Activated B cell treated with CpG ODN at 0.5 μM for 24 hours (primary cell): ENCODE results near the gene FYN. TPM values are rescaled to one million over a fixed set of nuclear protein-coding genes. Genes with fewer than 3 reads are reported as not detected.

Experiments used
- ATAC-seq: fragments of 200-7000 bp; cut with Tn5 transposase; one replicate; pipeline ENCODE4 v1.10.0; 2021; ENCODE audit warnings: low read depth, mild to moderate bottlenecking, moderate library complexity
- CTCF ChIA-PET: fragments of 350-600 bp; sonication (Branson Sonifier 250); formaldehyde crosslinking; loops from one replicate; lab custom pipeline; 2021; ENCODE audit warnings: antibody characterized with exemption; lab: Charles Lee
- POLR2A ChIA-PET: fragments of 350-600 bp; sonication (Branson Sonifier 250); formaldehyde crosslinking; loops from one replicate; lab custom pipeline; 2021; ENCODE audit warnings: antibody characterized with exemption; lab: Charles Lee
- DNase-seq: peaks from one replicate; pipeline ENCODE4 v3.0.0; 2022
- H3K27ac Mint-ChIP-seq: one replicate; pipeline ENCODE4 v1.8.0; 2020; ENCODE audit warnings: mixed read lengths
- H3K27me3 Mint-ChIP-seq: one replicate; pipeline ENCODE4 v1.8.0; 2021; ENCODE audit warnings: mixed read lengths
- H3K36me3 Mint-ChIP-seq: one replicate; pipeline ENCODE4 v1.8.0; 2021; ENCODE audit warnings: low read depth, mixed read lengths
- H3K4me1 Mint-ChIP-seq: one replicate; pipeline ENCODE4 v1.8.0; 2021; ENCODE audit warnings: mixed read lengths
- H3K4me3 Mint-ChIP-seq: one replicate; pipeline ENCODE4 v1.8.0; 2020; ENCODE audit warnings: mild to moderate bottlenecking, mixed read lengths
- H3K9me3 Mint-ChIP-seq: one replicate; pipeline ENCODE4 v1.8.0; 2020; ENCODE audit warnings: mixed read lengths
- intact Hi-C: fragments of 100-400 bp; cut with micrococcal nuclease; formaldehyde crosslinking; loops from one replicate; pipeline ENCODE4 v1.15.1; 2024
- total RNA-seq: library from RNA; stranded (reverse); gene quantifications from 2 replicates; pipeline ENCODE4 v1.2.3, GENCODE V29; 2022
- TF ChIP-seq, protein P1 (sequence below): fragments of 200-600 bp; IDR thresholded peaks from one replicate; pipeline ENCODE4 v1.8.0; 2022; ENCODE audit warnings: antibody characterized with exemption, mild to moderate bottlenecking

The FYN gene
- total RNA-seq, 1 donor from 2014 or later, result 64.7 TPM

DNA sequence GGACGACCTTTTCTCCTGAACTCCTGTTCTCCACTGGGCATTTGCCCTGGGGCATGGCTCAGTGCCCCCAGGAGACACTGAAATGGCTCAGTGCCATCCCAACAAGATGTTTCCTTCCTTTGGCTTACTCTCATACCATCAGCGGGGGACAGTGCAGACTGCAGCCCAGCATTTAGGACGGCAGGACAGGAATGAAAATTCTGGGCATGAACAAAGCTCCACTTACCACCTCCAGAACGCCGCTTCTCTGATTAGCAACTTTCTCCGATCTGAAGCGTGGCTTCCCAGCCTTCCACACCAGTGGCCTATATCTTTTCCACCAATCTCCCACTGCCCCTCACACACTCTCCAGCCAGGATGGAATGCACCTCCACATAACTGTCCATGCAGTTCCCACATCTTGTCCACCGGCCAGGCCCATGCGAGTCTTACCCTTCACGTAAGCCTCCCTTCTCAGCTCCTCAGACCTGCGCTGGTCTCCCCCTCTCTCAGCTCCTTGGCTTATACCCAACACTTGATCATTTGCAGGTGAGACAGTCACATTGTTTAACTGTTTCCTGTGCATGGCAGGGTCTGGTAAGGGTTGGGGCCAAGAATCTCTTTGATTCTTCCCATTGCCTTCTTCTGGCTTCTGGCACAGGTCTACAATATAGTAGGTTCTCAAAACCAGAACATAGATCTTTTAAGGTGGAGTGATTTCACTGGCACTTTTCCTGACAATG, 114.5 kb downstream of the FYN start:
- Mint-ChIP-seq H3K27ac (peak overlapping the region; percentile 30), H3K4me1 (peaks cover 62% of the 10 kb centered on the region), H3K27me3 (no peaks in the 10 kb centered on the region), H3K36me3 (peaks cover 14% of the 10 kb centered on the region), H3K4me3 (no peak overlapping the region), H3K9me3 (no peaks in the 10 kb centered on the region)
- POLR2A ChIA-PET, result no interaction called here
- TF ChIP-seq, protein P1, sequence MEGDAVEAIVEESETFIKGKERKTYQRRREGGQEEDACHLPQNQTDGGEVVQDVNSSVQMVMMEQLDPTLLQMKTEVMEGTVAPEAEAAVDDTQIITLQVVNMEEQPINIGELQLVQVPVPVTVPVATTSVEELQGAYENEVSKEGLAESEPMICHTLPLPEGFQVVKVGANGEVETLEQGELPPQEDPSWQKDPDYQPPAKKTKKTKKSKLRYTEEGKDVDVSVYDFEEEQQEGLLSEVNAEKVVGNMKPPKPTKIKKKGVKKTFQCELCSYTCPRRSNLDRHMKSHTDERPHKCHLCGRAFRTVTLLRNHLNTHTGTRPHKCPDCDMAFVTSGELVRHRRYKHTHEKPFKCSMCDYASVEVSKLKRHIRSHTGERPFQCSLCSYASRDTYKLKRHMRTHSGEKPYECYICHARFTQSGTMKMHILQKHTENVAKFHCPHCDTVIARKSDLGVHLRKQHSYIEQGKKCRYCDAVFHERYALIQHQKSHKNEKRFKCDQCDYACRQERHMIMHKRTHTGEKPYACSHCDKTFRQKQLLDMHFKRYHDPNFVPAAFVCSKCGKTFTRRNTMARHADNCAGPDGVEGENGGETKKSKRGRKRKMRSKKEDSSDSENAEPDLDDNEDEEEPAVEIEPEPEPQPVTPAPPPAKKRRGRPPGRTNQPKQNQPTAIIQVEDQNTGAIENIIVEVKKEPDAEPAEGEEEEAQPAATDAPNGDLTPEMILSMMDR, result no peak
- DNase-seq (no peak), ATAC-seq (no peak)
- intact Hi-C loops, result no loop called here
- CTCF ChIA-PET, result no interaction called here

DNA sequence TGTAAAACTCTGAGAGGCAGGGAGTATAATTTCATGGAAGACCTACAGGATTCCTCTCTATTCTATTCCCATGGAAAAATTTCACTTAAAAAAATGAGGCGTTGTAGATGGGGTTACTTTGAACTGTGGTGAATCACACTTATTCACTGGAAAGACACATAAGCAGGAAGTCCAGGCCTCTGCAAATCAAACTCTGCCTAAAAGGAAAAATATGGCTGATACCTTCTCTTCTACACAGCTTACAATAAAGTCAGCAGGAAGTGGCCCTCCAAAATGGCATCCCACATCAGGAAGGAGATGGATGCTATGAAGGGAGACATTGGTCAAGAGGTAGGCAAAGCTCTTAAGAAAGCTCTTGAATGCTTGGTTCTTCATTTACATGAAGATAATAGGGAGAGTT, 115.9 kb downstream of the FYN start:
- no peak overlapping the region for H3K4me3 Mint-ChIP-seq
- peaks cover 17% of the 10 kb centered on the region for H3K36me3 Mint-ChIP-seq
- TF ChIP-seq, protein P1, result no peak
- no peaks in the 10 kb centered on the region for H3K9me3 Mint-ChIP-seq
- H3K27ac Mint-ChIP-seq, result no peak overlapping the region
- ChIA-PET CTCF (no interaction called here), POLR2A (no interaction called here)
- no peaks in the 10 kb centered on the region for H3K27me3 Mint-ChIP-seq
- intact Hi-C loops, result no loop called here
- no peak for DNase-seq
- no peak for ATAC-seq
- peaks cover 62% of the 10 kb centered on the region for H3K4me1 Mint-ChIP-seq

DNA sequence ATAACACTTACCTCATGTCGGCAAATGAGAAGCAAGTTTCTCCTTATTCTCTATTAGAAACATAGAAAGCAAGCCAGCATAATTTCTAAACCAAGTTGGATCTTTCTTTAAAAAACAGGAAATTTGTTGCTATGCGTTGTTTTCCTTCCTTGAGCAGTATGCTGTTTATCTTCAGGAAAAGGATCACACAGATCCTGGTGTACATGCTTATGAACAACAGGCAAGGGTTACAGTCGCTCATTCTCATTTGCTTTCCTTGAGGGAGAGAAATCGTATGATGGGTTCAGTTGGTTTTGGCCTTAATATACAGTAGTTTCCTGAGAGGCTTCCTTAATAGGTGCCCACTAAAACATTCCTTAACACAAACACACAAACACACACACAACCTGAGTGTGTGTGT, 118.8 kb downstream of the FYN start:
- no peak overlapping the region for H3K4me3 Mint-ChIP-seq
- H3K27ac Mint-ChIP-seq, result no peak overlapping the region
- H3K9me3 Mint-ChIP-seq, result no peaks in the 10 kb centered on the region
- peaks cover 11% of the 10 kb centered on the region for H3K36me3 Mint-ChIP-seq
- TF ChIP-seq, protein P1, result no peak
- intact Hi-C loops, result no loop called here
- H3K4me1 Mint-ChIP-seq, result peaks cover 61% of the 10 kb centered on the region
- ChIA-PET POLR2A (interaction anchor here (0.7 kb wide), 1 partner anchor 10 kb away, joined by 7 read pairs; no protein-coding TSS in a partner anchor), CTCF (no interaction called here)
- DNase-seq (no peak), ATAC-seq (no peak)
- no peaks in the 10 kb centered on the region for H3K27me3 Mint-ChIP-seq

DNA sequence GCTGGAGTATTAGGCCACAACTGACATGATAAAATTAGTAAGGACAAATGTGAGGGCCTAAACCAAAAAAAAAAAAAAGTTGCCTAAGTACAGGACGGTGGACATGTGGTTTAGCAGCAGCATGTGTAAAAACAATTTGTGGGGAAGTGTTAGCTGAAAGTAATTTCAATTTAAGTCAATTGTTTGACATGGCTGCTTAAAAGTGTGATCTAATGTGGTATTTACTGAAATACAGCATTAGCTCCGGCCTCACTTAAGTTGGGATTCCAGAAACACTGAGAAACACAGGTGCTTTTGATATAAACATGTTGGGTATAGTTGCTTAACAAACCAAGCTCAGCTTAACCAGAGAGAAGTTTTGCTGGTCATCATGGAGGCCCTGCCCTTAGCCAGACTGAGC, 119.7 kb downstream of the FYN start:
- ChIA-PET POLR2A (interaction anchor here (0.7 kb wide), 2 partner anchors 10 to 19 kb away, joined by 5 to 7 read pairs; no protein-coding TSS in a partner anchor), CTCF (interaction anchor here (1.1 kb wide), 1 partner anchor 43 kb away, joined by 3 read pairs; no protein-coding TSS in a partner anchor)
- H3K4me3 Mint-ChIP-seq, result no peak overlapping the region
- intact Hi-C loops, result no loop called here
- no peaks in the 10 kb centered on the region for H3K9me3 Mint-ChIP-seq
- TF ChIP-seq, protein P1, result no peak
- ATAC-seq, result no peak
- peaks cover 65% of the 10 kb centered on the region for H3K4me1 Mint-ChIP-seq
- DNase-seq, result no peak
- H3K36me3 Mint-ChIP-seq, result peaks cover 6% of the 10 kb centered on the region
- no peak overlapping the region for H3K27ac Mint-ChIP-seq
- no peaks in the 10 kb centered on the region for H3K27me3 Mint-ChIP-seq

DNA sequence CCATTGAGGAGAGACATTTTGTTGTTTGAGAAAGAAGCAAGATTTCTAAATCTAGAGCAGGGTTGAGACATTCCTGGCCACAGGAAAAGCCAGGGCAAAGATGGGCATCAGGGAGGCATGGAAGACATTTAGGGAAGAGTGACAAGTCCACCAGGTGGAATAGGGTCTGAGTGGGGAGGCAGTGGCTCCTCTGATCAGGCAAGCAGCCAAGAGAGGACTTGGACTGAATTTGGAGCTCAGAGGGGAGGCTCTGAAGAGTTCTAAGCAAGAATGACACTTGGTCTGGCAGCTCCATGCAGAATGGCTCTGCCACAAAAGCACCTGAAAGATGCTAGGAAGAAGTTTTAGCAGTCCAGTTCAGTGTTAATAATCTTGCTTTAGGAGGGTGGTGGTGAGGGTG, 120.8 kb downstream of the FYN start:
- Mint-ChIP-seq H3K27me3 (no peaks in the 10 kb centered on the region), H3K4me1 (peaks cover 67% of the 10 kb centered on the region), H3K4me3 (no peak overlapping the region), H3K27ac (peak overlapping the region; percentile 1), H3K36me3 (peaks cover 6% of the 10 kb centered on the region), H3K9me3 (no peaks in the 10 kb centered on the region)
- intact Hi-C loops, result no loop called here
- ChIA-PET POLR2A (interaction anchor here (1.0 kb wide), 1 partner anchor 291 kb away, joined by 3 read pairs; no protein-coding TSS in a partner anchor), CTCF (no interaction called here)
- no peak for DNase-seq
- TF ChIP-seq, protein P1, result no peak
- ATAC-seq, result no peak
